HL-60/S4 treated with phorbol 12-myristate 13-acetate at 8.2 ng/mL for 4 days and 3 days (cell line): ENCODE data around the gene HDDC3.

Experiments used
- in situ Hi-C: fragments of 300-500 bp; cut with MboI; formaldehyde crosslinking; loops from 2 replicates; pipeline ENCODE4 v1.15.0; 2022; ENCODE audit warnings: low sequenced_read_pairs

HDDC3 gene

DNA sequence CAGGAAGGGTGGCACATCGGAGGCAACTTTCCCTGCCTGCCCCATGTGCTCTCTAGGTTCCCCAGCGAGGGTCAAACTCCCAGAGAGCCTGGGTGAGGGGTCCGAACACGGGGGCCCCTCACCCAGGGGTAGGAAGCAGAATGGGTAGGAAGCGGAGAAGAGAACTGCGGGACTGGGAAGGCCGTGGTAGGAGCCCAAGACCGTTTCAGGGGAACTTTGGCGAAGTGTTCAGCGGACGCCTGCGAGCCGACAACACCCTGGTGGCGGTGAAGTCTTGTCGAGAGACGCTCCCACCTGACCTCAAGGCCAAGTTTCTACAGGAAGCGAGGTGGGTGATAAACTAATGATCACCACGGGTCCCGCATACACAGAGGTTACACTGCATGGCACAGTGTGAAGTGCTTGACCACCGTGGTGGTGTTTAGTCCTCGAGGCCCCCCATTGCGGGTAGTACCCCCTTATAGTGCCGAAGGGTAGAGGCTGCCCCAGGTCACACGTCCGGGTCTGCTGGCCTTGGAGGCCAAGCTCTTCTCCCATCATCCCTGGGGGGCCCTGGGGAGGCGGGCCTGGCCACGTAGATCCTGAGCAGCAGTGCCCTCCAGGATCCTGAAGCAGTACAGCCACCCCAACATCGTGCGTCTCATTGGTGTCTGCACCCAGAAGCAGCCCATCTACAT is 39.7 kb downstream of the HDDC3 start:
- in situ Hi-C loops: loop anchor here (25.0 kb wide), 2 partner anchors 180 to 380 kb away; partner anchors contain the start of gene BLM

GRCh38 chr15:90892023-90892422 is 40.3 kb downstream of the HDDC3 start:
- in situ Hi-C loops: loop anchor here (25.0 kb wide), 2 partner anchors 180 to 380 kb away; partner anchors contain the start of gene BLM

DNA sequence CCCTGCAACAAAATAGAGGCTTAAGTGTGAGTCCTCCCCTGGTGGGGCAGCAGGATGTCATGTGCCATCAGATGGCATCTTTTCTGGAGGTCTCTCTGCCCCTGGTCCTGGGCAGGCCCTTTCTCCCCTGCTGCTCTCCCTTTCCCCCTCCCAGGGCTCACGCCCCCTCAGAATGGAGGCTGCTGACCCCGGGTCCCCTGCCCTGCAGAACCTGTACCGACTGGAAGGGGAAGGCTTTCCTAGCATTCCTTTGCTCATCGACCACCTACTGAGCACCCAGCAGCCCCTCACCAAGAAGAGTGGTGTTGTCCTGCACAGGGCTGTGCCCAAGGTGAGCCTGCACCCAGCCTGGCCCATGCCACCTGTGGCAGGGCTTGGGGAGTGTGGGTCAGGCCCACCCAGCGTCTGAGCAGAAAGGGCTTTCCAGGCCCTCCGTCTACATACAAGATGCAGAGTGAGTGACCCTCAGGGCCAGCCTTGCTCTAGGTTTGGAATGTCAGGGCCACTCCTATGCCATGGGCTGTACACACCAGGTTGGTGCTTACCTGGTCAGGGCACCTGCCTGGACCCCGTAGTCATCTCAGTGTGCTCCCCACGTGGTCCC is 40.9 kb downstream of the HDDC3 start:
- in situ Hi-C loops: loop anchor here (25.0 kb wide), 2 partner anchors 179 to 379 kb away; partner anchors contain the start of gene BLM

- in situ Hi-C loops: loop anchor here (25.0 kb wide), 2 partner anchors 179 to 379 kb away; partner anchors contain the start of gene BLM
These were observed 41.5 kb downstream of the HDDC3 start for GRCh38 chr15:90890839-90891238.

- in situ Hi-C loops: loop anchor here (25.0 kb wide), 2 partner anchors 178 to 378 kb away; partner anchors contain the start of gene BLM
These were observed 42.5 kb downstream of the HDDC3 start for GRCh38 chr15:90889736-90890456.

DNA sequence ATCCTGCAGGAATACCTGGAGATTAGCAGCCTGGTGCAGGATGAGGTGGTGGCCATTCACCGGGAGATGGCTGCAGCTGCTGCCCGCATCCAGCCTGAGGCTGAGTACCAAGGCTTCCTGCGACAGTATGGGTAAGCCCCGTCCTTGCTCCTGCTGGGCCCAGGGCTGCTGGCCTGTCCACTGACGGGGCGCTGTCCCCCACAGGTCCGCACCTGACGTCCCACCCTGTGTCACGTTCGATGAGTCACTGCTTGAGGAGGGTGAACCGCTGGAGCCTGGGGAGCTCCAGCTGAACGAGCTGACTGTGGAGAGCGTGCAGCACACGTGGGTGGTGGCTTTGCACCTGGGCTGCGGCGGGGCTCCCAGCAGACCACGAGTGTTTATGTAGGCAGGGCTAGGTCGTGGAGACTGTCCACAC is 43.0 kb downstream of the HDDC3 start:
- in situ Hi-C loops: loop anchor here (25.0 kb wide), 2 partner anchors 177 to 377 kb away; partner anchors contain the start of gene BLM

DNA sequence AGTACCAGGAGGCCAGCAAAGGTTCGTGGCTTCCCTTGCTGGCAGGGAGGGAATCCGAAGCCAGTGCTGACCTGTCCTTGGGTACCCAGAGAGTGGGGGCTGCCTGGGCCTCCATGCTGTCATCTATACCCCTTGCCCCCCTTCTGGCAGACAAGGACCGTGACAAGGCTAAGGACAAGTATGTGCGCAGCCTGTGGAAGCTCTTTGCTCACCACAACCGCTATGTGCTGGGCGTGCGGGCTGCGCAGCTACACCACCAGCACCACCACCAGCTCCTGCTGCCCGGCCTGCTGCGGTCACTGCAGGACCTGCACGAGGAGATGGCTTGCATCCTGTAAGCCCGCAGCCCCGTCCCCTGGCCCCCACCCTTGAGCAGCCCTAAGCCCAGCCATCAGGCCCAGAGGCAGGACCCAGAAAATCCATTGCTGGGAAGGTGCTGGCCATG is 45.3 kb downstream of the HDDC3 start:
- in situ Hi-C loops: loop anchor here (25.0 kb wide), 2 partner anchors 175 to 375 kb away; partner anchors contain the start of gene BLM

GRCh38 chr15:90886291-90886614 is 46.1 kb downstream of the HDDC3 start:
- in situ Hi-C loops: loop anchor here (25.0 kb wide), 2 partner anchors 174 to 374 kb away; partner anchors contain the start of gene BLM

GRCh38 chr15:90885432-90886290 is 46.7 kb downstream of the HDDC3 start:
- in situ Hi-C loops: loop anchor here (25.0 kb wide), 2 partner anchors 173 to 373 kb away; partner anchors contain the start of gene BLM

GRCh38 chr15:90884719-90885431 is 47.5 kb downstream of the HDDC3 start:
- in situ Hi-C loops: loop anchor here (25.0 kb wide), 2 partner anchors 173 to 373 kb away; partner anchors contain the start of gene BLM

- in situ Hi-C loops: loop anchor here (25.0 kb wide), 2 partner anchors 172 to 372 kb away; partner anchors contain the start of gene BLM
These were observed 48.2 kb downstream of the HDDC3 start, which contains the start of gene FES for GRCh38 chr15:90883976-90884718. Gene FES, plus strand, starts transcription at chr15:90884504. Its CDS starts 542 bp downstream, at chr15:90885046.

- in situ Hi-C loops: loop anchor here (25.0 kb wide), 2 partner anchors 171 to 371 kb away; partner anchors contain the start of gene BLM
These were observed 48.8 kb downstream of the HDDC3 start for GRCh38 chr15:90883526-90883975.

DNA sequence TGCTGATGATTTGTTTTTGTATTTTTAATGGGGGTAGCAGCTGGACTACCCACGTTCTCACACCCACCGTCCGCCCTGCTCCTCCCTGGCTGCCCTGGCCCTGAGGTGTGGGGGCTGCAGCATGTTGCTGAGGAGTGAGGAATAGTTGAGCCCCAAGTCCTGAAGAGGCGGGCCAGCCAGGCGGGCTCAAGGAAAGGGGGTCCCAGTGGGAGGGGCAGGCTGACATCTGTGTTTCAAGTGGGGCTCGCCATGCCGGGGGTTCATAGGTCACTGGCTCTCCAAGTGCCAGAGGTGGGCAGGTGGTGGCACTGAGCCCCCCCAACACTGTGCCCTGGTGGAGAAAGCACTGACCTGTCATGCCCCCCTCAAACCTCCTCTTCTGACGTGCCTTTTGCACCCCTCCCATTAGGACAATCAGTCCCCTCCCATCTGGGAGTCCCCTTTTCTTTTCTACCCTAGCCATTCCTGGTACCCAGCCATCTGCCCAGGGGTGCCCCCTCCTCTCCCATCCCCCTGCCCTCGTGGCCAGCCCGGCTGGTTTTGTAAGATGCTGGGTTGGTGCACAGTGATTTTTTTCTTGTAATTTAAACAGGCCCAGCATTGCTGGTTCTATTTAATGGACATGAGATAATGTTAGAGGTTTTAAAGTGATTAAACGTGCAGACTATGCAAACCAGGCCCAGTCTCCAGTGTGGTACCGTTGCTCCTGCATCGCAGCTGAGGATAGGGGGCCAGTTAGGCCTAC is 49.4 kb downstream of the HDDC3 start:
- in situ Hi-C loops: loop anchor here (25.0 kb wide), 2 partner anchors 171 to 371 kb away; partner anchors contain the start of gene BLM

DNA sequence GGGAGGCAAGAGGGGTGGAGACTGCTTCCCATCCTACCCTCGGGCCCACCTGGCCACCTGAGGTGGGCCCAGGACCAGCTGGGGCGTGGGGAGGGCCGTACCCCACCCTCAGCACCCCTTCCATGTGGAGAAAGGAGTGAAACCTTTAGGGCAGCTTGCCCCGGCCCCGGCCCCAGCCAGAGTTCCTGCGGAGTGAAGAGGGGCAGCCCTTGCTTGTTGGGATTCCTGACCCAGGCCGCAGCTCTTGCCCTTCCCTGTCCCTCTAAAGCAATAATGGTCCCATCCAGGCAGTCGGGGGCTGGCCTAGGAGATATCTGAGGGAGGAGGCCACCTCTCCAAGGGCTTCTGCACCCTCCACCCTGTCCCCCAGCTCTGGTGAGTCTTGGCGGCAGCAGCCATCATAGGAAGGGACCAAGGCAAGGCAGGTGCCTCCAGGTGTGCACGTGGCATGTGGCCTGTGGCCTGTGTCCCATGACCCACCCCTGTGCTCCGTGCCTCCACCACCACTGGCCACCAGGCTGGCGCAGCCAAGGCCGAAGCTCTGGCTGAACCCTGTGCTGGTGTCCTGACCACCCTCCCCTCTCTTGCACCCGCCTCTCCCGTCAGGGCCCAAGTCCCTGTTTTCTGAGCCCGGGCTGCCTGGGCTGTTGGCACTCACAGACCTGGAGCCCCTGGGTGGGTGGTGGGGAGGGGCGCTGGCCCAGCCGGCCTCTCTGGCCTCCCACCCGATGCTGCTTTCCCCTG is 50.2 kb downstream of the HDDC3 start:
- in situ Hi-C loops: loop anchor here (25.0 kb wide), 2 partner anchors 170 to 370 kb away; partner anchors contain the start of gene BLM

- in situ Hi-C loops: loop anchor here (25.0 kb wide), 2 partner anchors 169 to 369 kb away; partner anchors contain the start of gene BLM
These were observed 51.0 kb downstream of the HDDC3 start for GRCh38 chr15:90881181-90881977.
